Upper lobe of left lung (tissue), 6 donors: ENCODE measurements around the gene PRCD. TPM values are rescaled to one million over a fixed set of nuclear protein-coding genes. Genes with fewer than 3 reads are reported as not detected.
A peak's percentile ranks its signal among the peaks of the same experiment; 100 is the strongest.
"Not testable (repeated sequence)": the region's sequence is repeated elsewhere in the genome, so short reads cannot be mapped to it uniquely, and the experiment has no call there.

Experiments
- ATAC-seq, 2 donors: fragments of 200-7000 bp; cut with Tn5 transposase; one replicate each; pipeline ENCODE4 v1.9.1; 2022; ENCODE audit warnings: mild to moderate bottlenecking in 2 of 2, moderate library complexity in 2 of 2; ENCODE audit not compliant: low FRiP score in 2 of 2
- DNase-seq, 2 donors: peaks; one replicate each; pipeline ENCODE4 v3.0.0-alpha.2; 2019 to 2020
- H3K27ac ChIP-seq, 4 donors: fragments of 200-600 bp; sonication (generic); one replicate each; pipeline ENCODE4 v1.5.1; 2016 to 2019
- H3K27me3 ChIP-seq, 4 donors: fragments of 200-600 bp; sonication (generic); one replicate each; pipeline ENCODE4 v1.5.1; 2017 to 2019
- H3K36me3 ChIP-seq, 4 donors: fragments of 200-600 bp; sonication (generic); one replicate each; pipeline ENCODE4 v1.5.1; 2016 to 2019
- H3K4me1 ChIP-seq, 4 donors: fragments of 200-600 bp; sonication (generic); one replicate each; pipeline ENCODE4 v1.5.1; 2018 to 2019
- H3K4me3 ChIP-seq, 4 donors: fragments of 200-600 bp; sonication (generic); one replicate each; pipeline ENCODE4 v1.5.1; 2017 to 2019; ENCODE audit warnings: mild to moderate bottlenecking in 2 of 4, moderate library complexity in 1 of 4
- H3K9me3 ChIP-seq, 4 donors: fragments of 200-600 bp; sonication (generic); one replicate each; pipeline ENCODE4 v1.5.1; 2018 to 2019
- CTCF ChIP-seq, 6 experiments: fragments of 450-650 bp in 4 of 6; fragments of 200-600 bp in 2 of 6; sonication (generic) in 2 of 6; IDR thresholded peaks; one replicate each; pipeline ENCODE4 v1.5.1; 2016 to 2019; ENCODE audit warnings: antibody characterized with exemption in 6 of 6
- EP300 ChIP-seq, 4 donors: sonication (generic); formaldehyde crosslinking; IDR thresholded peaks; one replicate each; pipeline ENCODE4 v1.5.1; 2017; ENCODE audit warnings: antibody characterized with exemption in 4 of 4, control low read depth in 2 of 4
- POLR2A ChIP-seq, 4 donors: fragments of 450-650 bp; IDR thresholded peaks; one replicate each; pipeline ENCODE4 v1.5.1; 2016 to 2017; ENCODE audit warnings: antibody characterized with exemption in 4 of 4, mild to moderate bottlenecking in 2 of 4
- POLR2AphosphoS5 ChIP-seq, 2 donors: sonication (generic); formaldehyde crosslinking; IDR thresholded peaks; one replicate each; pipeline ENCODE4 v1.5.1; 2017; ENCODE audit warnings: antibody characterized with exemption in 2 of 2
- WGBS, 2 donors: methylation state at CpG; one replicate each; pipeline ENCODE4 v1.1.5; 2017 to 2018; 5-methylcytosine and 5-hydroxymethylcytosine counted together
- total RNA-seq, 6 donors: library from RNA; depleted of rRNA in 4 of 6; stranded (reverse); fragments of >200 nt in 4 of 6; gene quantifications; one replicate each; pipeline versions ENCODE4 v1.1.0 to v1.2.1, GENCODE V29; 2016 to 2021
- donor health status: DM: no; HTN: no; CAD: no; lungs with moderate emphysema.
- donor health status: DM: no; HTN: yes; CAD: no; lungs with severe emphysema.

The PRCD gene
- total RNA-seq, 6 donors from 2014 or later: 3.0 to 13.9 (median 7.2) TPM; not detected in 1

GRCh38 chr17:76504117-76504516 lies 35.7 kb upstream of the PRCD start:
- Histone ChIP-seq H3K27ac (no peak overlapping the region), H3K36me3 (no peaks in the 10 kb centered on the region), H3K4me3 (no peak overlapping the region), H3K27me3 (no peaks in the 10 kb centered on the region), H3K9me3 (no peaks in the 10 kb centered on the region), H3K4me1 (peaks cover 23 to 33% (median 26%) of the 10 kb centered on the region in 4 donors)
- TF ChIP-seq POLR2A (IDR thresholded peaks at IDR 0.05): no peak
- no peak for TF ChIP-seq POLR2AphosphoS5 (IDR thresholded peaks at IDR 0.05)
- no peak for TF ChIP-seq EP300 (IDR thresholded peaks at IDR 0.05)
- no peak for TF ChIP-seq CTCF (IDR thresholded peaks at IDR 0.05)
- 48 to 66% methylated on average over 7 of the region's 7 CpGs for WGBS, 2 donors
- DNase-seq (no peak), ATAC-seq (no peak)

GRCh38 chr17:76506408-76507345 lies 33.2 kb upstream of the PRCD start:
- DNase-seq: peak in 1 of 2 donors; percentile 87

GRCh38 chr17:76508472-76509063 lies 31.3 kb upstream of the PRCD start:
- not testable (repeated sequence) for H3K4me3 ChIP-seq, ATAC-seq, H3K9me3 ChIP-seq, H3K27me3 ChIP-seq, DNase-seq, H3K36me3 ChIP-seq, H3K27ac ChIP-seq
- 71 to 77% methylated on average over 14 of the region's 14 CpGs for WGBS, 2 donors
- H3K4me1 ChIP-seq: peaks cover 3 to 21% (median 9%) of the 10 kb centered on the region in 4 donors

More at GRCh38 chr17:76506408-76507345, 33.2 kb upstream of the PRCD start:
- H3K27ac ChIP-seq: no peak overlapping the region
- H3K9me3 ChIP-seq: no peaks in the 10 kb centered on the region
- H3K36me3 ChIP-seq: no peaks in the 10 kb centered on the region
- H3K27me3 ChIP-seq: no peaks in the 10 kb centered on the region
- peak; percentile 84 to 87 for ATAC-seq
- no peak for TF ChIP-seq EP300 (IDR thresholded peaks at IDR 0.05)
- TF ChIP-seq POLR2AphosphoS5 (IDR thresholded peaks at IDR 0.05): peak in 1 of 2 donors; percentile 12
- no peak for TF ChIP-seq POLR2A (IDR thresholded peaks at IDR 0.05)
- peak; percentile 94 to 98 (median 98) for TF ChIP-seq CTCF (IDR thresholded peaks at IDR 0.05)
- 32 to 69% methylated on average over 2 to 24 of the region's 24 CpGs for WGBS, 2 donors
- peaks cover 7 to 22% (median 14%) of the 10 kb centered on the region in 4 donors for H3K4me1 ChIP-seq
- no peak overlapping the region for H3K4me3 ChIP-seq

GRCh38 chr17:76510831-76511244 lies 29.0 kb upstream of the PRCD start:
- Histone ChIP-seq H3K4me1 (peaks cover 3 to 27% (median 11%) of the 10 kb centered on the region in 4 donors), H3K4me3 (no peak overlapping the region), H3K27me3 (no peaks in the 10 kb centered on the region), H3K9me3 (no peaks in the 10 kb centered on the region), H3K36me3 (no peaks in the 10 kb centered on the region), H3K27ac (no peak overlapping the region)
- DNase-seq: no peak
- no peak for ATAC-seq
- 23 to 40% methylated on average over 6 to 9 of the region's 9 CpGs for WGBS, 2 donors
- TF ChIP-seq POLR2A (IDR thresholded peaks at IDR 0.05): no peak
- TF ChIP-seq CTCF (IDR thresholded peaks at IDR 0.05): no peak
- no peak for TF ChIP-seq POLR2AphosphoS5 (IDR thresholded peaks at IDR 0.05)
- no peak for TF ChIP-seq EP300 (IDR thresholded peaks at IDR 0.05)

- 71 to 79% methylated on average over 10 to 13 of the region's 13 CpGs for WGBS, 2 donors
- Histone ChIP-seq H3K27me3 (no peaks in the 10 kb centered on the region), H3K9me3 (no peaks in the 10 kb centered on the region), H3K4me1 (peaks cover 0 to 28% (median 10%) of the 10 kb centered on the region in 4 donors), H3K27ac (no peak overlapping the region), H3K36me3 (no peaks in the 10 kb centered on the region), H3K4me3 (no peak overlapping the region)
- no peak for ATAC-seq
- DNase-seq: no peak
- TF ChIP-seq POLR2AphosphoS5 (IDR thresholded peaks at IDR 0.05) (peak in 1 of 2 donors; percentile 65), POLR2A (IDR thresholded peaks at IDR 0.05) (no peak)
Measured at GRCh38 chr17:76511668-76512365, 28.0 kb upstream of the PRCD start.
